ENCODE measurements around the gene CAMK1G.

GRCh38 chr1:209607795-209608178 is 24.3 kb downstream of the CAMK1G start:
- no peak for TF ChIP-seq CTCF (conservative IDR thresholded peaks at IDR 0.05; ENCODE audit: low read depth, low read length)
- no peak for TF ChIP-seq POLR2A (IDR thresholded peaks at IDR 0.05; ENCODE audit: low read depth, low read length)
- TF ChIP-seq SMC3 (IDR thresholded peaks at IDR 0.05; ENCODE audit: low read depth, low read length) = no peak
- no peak for TF ChIP-seq FOS (IDR thresholded peaks at IDR 0.05; ENCODE audit: low read depth, low read length)
- no peak for TF ChIP-seq RFX5 (IDR thresholded peaks at IDR 0.05; ENCODE audit: low read depth, low read length)
- TF ChIP-seq MAZ (IDR thresholded peaks at IDR 0.05; ENCODE audit: borderline replicate concordance, low read depth, low read length) = no peak
- TF ChIP-seq NFE2L2 (IDR thresholded peaks at IDR 0.05; ENCODE audit: low read depth, low read length) = no peak
- no peak for TF ChIP-seq CHD1 (IDR thresholded peaks at IDR 0.05; ENCODE audit: low read depth, low read length)
- no peak for TF ChIP-seq CEBPB (IDR thresholded peaks at IDR 0.05; ENCODE audit: low read depth, low read length)

Measured in IMR-90 (cell line).